Keratinocyte (primary cell): ENCODE data around the gene PTPRN2. TPM values are rescaled to one million over a fixed set of nuclear protein-coding genes. Genes with fewer than 3 reads are reported as not detected.

Source experiments
- DNase-seq: peaks from one replicate; pipeline ENCODE4 v3.0.0-alpha.2; 2011; ENCODE audit warnings: low read depth, missing footprints, low spot score
- FAIRE-seq: peaks from 2 replicates; lab custom pipeline; 2011; peaks lifted over from hg19 to GRCh38; lab: Jason Lieb, UNC
- H2AFZ ChIP-seq: 2 replicates; pipeline ENCODE4 v1.6.0; 2012; ENCODE audit warnings: low read length, control low read depth, inconsistent platforms; ENCODE audit not compliant: control insufficient read depth
- H3K27ac ChIP-seq: 2 replicates; pipeline ENCODE4 v1.5.1; 2011; ENCODE audit warnings: low read length; ENCODE audit not compliant: control insufficient read depth, insufficient read depth
- H3K27me3 ChIP-seq: 3 replicates; pipeline ENCODE4 v1.6.0; 2011; ENCODE audit warnings: low read length; ENCODE audit not compliant: control insufficient read depth, insufficient read depth; ENCODE audit errors: extremely low read depth
- H3K36me3 ChIP-seq, 2 experiments: 2 replicates in 1 of 2; 3 replicates in 1 of 2; pipeline ENCODE4 v1.5.1; 2011; ENCODE audit warnings: low read length in 2 of 2, mild to moderate bottlenecking in 1 of 2; ENCODE audit not compliant: control insufficient read depth in 2 of 2, insufficient read depth in 2 of 2; ENCODE audit errors: extremely low read depth in 1 of 2
- H3K4me1 ChIP-seq: 3 replicates; pipeline ENCODE4 v1.5.1; 2011; ENCODE audit warnings: low read length; ENCODE audit not compliant: control insufficient read depth, insufficient read depth; ENCODE audit errors: extremely low read depth
- H3K4me2 ChIP-seq: 3 replicates; pipeline ENCODE4 v1.6.0; 2011; ENCODE audit warnings: low read depth, low read length; ENCODE audit not compliant: control insufficient read depth, insufficient read depth; ENCODE audit errors: extremely low read depth
- H3K4me3 ChIP-seq, 3 experiments: fragments of 200-600 bp in 1 of 3; sonication (generic) in 1 of 3; 2 replicates in 2 of 3; 3 replicates in 1 of 3; pipeline ENCODE4 v1.5.1; 2011 to 2016; ENCODE audit warnings: low read length in 3 of 3, mild to moderate bottlenecking in 3 of 3, control low read depth in 2 of 3, inconsistent platforms in 1 of 3, low read depth in 1 of 3, mixed read lengths in 1 of 3, mixed run types in 1 of 3, moderate library complexity in 1 of 3; ENCODE audit not compliant: control insufficient read depth in 2 of 3, insufficient read depth in 2 of 3; ENCODE audit errors: extremely low read depth in 1 of 3
- H3K79me2 ChIP-seq: 2 replicates; pipeline ENCODE4 v1.6.0; 2012; ENCODE audit warnings: low read length; ENCODE audit not compliant: control insufficient read depth, insufficient read depth
- H3K9ac ChIP-seq: 3 replicates; pipeline ENCODE4 v1.6.0; 2011; ENCODE audit warnings: low read length; ENCODE audit not compliant: control insufficient read depth, insufficient read depth; ENCODE audit errors: extremely low read depth
- H3K9me1 ChIP-seq: 3 replicates; pipeline ENCODE4 v1.6.0; 2011; ENCODE audit warnings: low read length; ENCODE audit not compliant: control insufficient read depth, insufficient read depth; ENCODE audit errors: extremely low read depth
- H3K9me3 ChIP-seq: 2 replicates; pipeline ENCODE4 v1.5.1; 2012; ENCODE audit warnings: low read depth, low read length; ENCODE audit not compliant: control insufficient read depth
- H4K20me1 ChIP-seq: 3 replicates; pipeline ENCODE4 v1.6.0; 2011; ENCODE audit warnings: low read length; ENCODE audit not compliant: control insufficient read depth, insufficient read depth; ENCODE audit errors: extremely low read depth
- EZH2 ChIP-seq: IDR thresholded peaks from one replicate; pipeline ENCODE4 v1.6.1; 2012; ENCODE audit warnings: inconsistent platforms, mild to moderate bottlenecking, low read length, moderate library complexity
- dilution Hi-C: fragments of 300-500 bp; cut with MboI; formaldehyde crosslinking; loops from one replicate; pipeline ENCODE4 v1.7.0; 2020; ENCODE audit warnings: low sequenced_read_pairs; ENCODE audit not compliant: extremely low pct_ligation_motif_present
- polyA plus RNA-seq, 5 experiments: library from polyadenylated mRNA; depleted of rRNA in 3 of 5; stranded (reverse) in 3 of 5; stranded (forward) in 1 of 5; unstranded in 1 of 5; fragments of >200 nt; gene quantifications; 1 replicate in 1 of 5; 2 replicates in 3 of 5; 3 replicates in 1 of 5; pipeline versions ENCODE4 v1.2.1 to v1.2.3, GENCODE V29; 2011 to 2012; ENCODE audit warnings: missing spikeins in 2 of 5, low read depth in 1 of 5, low replicate concordance in 1 of 5
- TF ChIP-seq, protein P1 (sequence below), 3 experiments: IDR thresholded peaks in 1 of 3; conservative IDR thresholded peaks in 1 of 3; optimal IDR thresholded peaks in 1 of 3; 2 replicates in 2 of 3; 3 replicates in 1 of 3; pipeline versions ENCODE3 to v1.5.1; 2011; ENCODE audit warnings: low read length in 3 of 3, mild to moderate bottlenecking in 3 of 3, moderate library complexity in 2 of 3, control low read depth in 1 of 3, inconsistent platforms in 1 of 3; ENCODE audit not compliant: insufficient read depth in 2 of 3; ENCODE audit errors: extremely low read depth in 1 of 3

The PTPRN2 gene
- polyA plus RNA-seq, 1 donor (not counting 4 experiments of a cell fraction or from before 2014, with no cell fraction given), result not detected

DNA sequence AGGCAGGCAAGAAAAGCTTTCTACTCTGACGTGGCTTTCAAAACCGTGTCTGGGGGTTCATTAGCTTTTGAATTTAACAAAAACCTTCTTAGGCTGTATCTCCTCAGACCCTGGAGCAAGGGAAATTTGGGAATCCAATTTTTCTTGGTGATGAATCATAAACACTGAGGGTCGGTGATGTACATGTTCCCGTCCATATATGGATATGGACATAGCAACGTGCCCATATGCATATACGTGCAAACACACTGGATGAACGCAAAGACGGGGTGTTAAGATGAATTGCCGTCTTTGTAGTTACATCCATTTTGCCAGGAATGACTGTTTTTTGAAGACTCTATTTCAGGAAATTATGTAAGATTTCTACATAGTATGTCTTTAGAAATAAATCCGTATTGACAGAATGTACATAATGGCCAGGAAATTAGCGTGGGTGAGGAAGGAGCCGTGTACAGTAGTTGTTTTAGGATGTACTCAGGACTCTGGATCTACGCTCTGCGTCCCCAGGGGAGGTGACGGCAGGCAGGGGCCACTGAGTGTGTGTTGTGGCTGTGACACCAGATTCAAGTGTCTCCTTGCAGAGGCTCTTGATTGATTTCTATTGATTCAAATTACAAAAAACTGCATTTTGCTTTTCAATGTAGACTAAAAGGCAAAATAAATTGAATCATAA is 1012.6 kb downstream of the PTPRN2 start:
- no peaks in the 10 kb centered on the region for H4K20me1 ChIP-seq
- H2AFZ ChIP-seq, result no peak overlapping the region
- dilution Hi-C loops, result no loop called here
- H3K9me3 ChIP-seq, result peaks cover 6% of the 10 kb centered on the region
- no peak overlapping the region for H3K27ac ChIP-seq
- no peaks in the 10 kb centered on the region for H3K4me1 ChIP-seq
- H3K9ac ChIP-seq, result no peak overlapping the region
- no peak overlapping the region for H3K4me2 ChIP-seq
- no peaks in the 10 kb centered on the region for H3K36me3 ChIP-seq
- no peaks in the 10 kb centered on the region for H3K9me1 ChIP-seq
- no peak overlapping the region for H3K4me3 ChIP-seq
- DNase-seq (no peak), FAIRE-seq (no peak)
- H3K79me2 ChIP-seq, result no peaks in the 10 kb centered on the region
- H3K27me3 ChIP-seq, result no peaks in the 10 kb centered on the region
- no peak for TF ChIP-seq EZH2
- TF ChIP-seq, protein P1, sequence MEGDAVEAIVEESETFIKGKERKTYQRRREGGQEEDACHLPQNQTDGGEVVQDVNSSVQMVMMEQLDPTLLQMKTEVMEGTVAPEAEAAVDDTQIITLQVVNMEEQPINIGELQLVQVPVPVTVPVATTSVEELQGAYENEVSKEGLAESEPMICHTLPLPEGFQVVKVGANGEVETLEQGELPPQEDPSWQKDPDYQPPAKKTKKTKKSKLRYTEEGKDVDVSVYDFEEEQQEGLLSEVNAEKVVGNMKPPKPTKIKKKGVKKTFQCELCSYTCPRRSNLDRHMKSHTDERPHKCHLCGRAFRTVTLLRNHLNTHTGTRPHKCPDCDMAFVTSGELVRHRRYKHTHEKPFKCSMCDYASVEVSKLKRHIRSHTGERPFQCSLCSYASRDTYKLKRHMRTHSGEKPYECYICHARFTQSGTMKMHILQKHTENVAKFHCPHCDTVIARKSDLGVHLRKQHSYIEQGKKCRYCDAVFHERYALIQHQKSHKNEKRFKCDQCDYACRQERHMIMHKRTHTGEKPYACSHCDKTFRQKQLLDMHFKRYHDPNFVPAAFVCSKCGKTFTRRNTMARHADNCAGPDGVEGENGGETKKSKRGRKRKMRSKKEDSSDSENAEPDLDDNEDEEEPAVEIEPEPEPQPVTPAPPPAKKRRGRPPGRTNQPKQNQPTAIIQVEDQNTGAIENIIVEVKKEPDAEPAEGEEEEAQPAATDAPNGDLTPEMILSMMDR (optimal IDR thresholded peaks at IDR 0.05 in 1 of 3, IDR thresholded peaks at IDR 0.05 in 1 of 3, conservative IDR thresholded peaks at IDR 0.05 in 1 of 3; ENCODE audit: extremely low read depth in 1 of 3, insufficient read depth in 2 of 3, low read length in 3 of 3), result no peak

DNA sequence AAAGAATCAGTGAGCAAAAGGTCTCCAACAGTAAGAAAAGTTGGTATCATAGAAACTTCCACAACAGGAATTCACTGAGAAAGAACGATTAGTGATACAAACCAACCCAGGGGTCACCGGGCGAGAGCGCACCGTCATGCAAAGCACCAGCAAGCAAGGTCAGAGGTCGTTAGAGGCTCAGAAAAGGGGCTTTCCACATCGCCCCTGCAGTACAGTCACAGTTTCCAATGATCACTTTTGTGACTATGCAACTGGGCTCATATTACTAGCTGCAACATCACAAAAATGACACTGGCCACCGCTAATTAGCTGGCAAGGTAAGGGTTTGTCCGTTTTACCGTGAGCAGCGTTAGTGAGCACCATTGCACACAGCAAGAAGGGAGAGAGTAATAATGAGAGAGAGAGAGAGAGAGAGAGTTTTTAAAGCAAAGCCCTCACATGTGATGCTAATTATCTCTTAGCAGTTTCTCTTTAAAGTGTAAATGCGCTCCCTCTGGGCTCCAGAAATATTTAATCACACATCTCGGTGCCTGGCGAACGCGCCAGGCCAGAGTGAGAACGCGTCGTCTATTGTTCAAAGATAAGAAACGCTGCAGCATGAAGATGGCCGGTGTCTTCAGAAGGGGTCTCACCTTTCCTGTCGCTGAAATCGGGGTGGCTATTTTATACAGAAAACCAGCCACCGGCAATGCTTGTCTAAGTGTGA is 1013.4 kb downstream of the PTPRN2 start:
- FAIRE-seq (no peak), DNase-seq (no peak)
- dilution Hi-C loops, result no loop called here
- Histone ChIP-seq H4K20me1 (no peaks in the 10 kb centered on the region), H3K79me2 (no peaks in the 10 kb centered on the region), H3K9me3 (peaks cover 6% of the 10 kb centered on the region), H3K9ac (no peak overlapping the region), H2AFZ (no peak overlapping the region), H3K4me3 (no peak overlapping the region), H3K4me1 (no peaks in the 10 kb centered on the region), H3K4me2 (no peak overlapping the region), H3K27me3 (no peaks in the 10 kb centered on the region), H3K27ac (no peak overlapping the region), H3K9me1 (no peaks in the 10 kb centered on the region), H3K36me3 (no peaks in the 10 kb centered on the region)
- no peak for TF ChIP-seq EZH2
- TF ChIP-seq, protein P1 (optimal IDR thresholded peaks at IDR 0.05 in 1 of 3, IDR thresholded peaks at IDR 0.05 in 1 of 3, conservative IDR thresholded peaks at IDR 0.05 in 1 of 3; ENCODE audit: extremely low read depth in 1 of 3, insufficient read depth in 2 of 3, low read length in 3 of 3), result no peak
